Measurements from ENCODE around the gene PIP5KL1. TPM values are rescaled to one million over a fixed set of nuclear protein-coding genes. Genes with fewer than 3 reads are reported as not detected.

PIP5KL1 gene
- total RNA-seq, 1 experiment from 2014 or later: 21.9 TPM

DNA sequence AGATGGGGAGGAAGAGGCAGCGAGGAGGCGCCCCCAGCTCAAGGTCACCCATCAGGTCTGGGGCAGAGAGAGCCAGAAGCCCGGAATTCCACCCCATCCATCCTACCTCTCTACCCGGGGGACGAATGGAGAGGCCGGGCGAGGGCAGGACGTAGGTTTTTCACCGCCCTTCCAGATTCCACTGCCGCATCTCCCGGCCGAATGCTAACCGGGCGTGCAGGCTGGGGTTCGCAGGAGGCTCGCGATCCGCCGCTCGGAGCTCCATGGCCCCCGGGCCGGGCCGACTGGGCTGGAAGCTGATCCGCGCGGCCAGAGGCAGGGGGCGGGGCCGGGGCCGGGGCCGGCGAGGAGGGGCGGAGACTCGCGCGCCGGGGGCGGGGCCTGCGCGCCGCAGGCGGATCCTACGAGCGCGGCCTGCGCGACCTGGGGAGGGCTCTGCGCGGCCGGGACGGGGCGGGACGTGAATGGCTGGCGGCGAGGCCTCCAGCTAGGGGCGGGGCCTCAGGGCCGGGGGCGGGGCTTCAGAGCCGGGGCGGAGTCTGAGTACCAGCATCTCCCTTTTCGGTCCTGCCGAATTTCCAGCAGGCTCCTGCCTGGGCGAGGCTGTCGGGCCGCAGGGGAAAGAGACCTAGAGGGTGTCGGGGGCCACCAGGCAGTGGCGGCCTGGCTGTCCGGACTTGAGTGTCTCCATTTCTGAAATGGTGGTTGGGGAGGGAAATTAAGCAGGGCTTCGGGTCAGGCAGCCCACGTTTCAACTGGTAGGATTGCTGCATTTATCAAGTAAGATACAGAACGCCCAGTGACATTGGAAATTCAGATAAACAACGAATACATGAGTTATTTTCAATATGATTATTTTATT lies 13.6 kb downstream of the PIP5KL1 start, which contains the start of gene ST6GALNAC4:
Gene ST6GALNAC4, minus strand, starts transcription at position 322 of the 862 bp plus-strand sequence. CDS start 622 bp downstream, outside the sequence.
- BruUV-seq (replicated peaks): no TSS peak
- H3K36me3 ChIP-seq (ENCODE audit: low read depth): no peaks in the 10 kb centered on the region
- TF ChIP-seq CTCF (conservative IDR thresholded peaks at IDR 0.05): no peak
- no peak for TF ChIP-seq EZH2 (IDR thresholded peaks at IDR 0.05; ENCODE audit: low read depth)
- H3K27me3 ChIP-seq (ENCODE audit: insufficient read depth, low read depth): no peaks in the 10 kb centered on the region
- peaks cover 64% of the 10 kb centered on the region for H3K4me1 ChIP-seq (replicated peaks; ENCODE audit: insufficient read depth)
- H2AFZ ChIP-seq: peak within 1 kb of the TSS; percentile 85
- intact Hi-C loops (cut with micrococcal nuclease; ENCODE audit: unreplicated experiment): loop anchor here (5.0 kb wide), 2 partner anchors 130 to 415 kb away; partner anchors contain the start of gene CDK9
- ChIA-PET POLR2A (ENCODE audit: unreplicated experiment) (interaction anchor here (0.5 to 1.2 kb wide), 5 partner anchors 77 to 365 kb away, joined by 3 to 7 read pairs (median 3); partner anchors contain the start of gene NAIF1), CTCF (interaction anchor here (0.6 to 1.0 kb wide), 3 partner anchors 35 to 241 kb away, joined by 6 to 18 read pairs (median 6); no protein-coding TSS in a partner anchor)
- peak within 1 kb of the TSS; percentile 97 for H3K4me2 ChIP-seq
- peak within 1 kb of the TSS; percentile 97 for H3K27ac ChIP-seq
- DNase-seq: peak; percentile 61 to 95
- 0 out of 2 replicates have a peak, but pooled peaks cover 9% of the 10 kb centered on the region for H3K79me2 ChIP-seq (ENCODE audit: low read depth)
- H3K9me3 ChIP-seq (ENCODE audit: insufficient read depth, low read depth): no peaks in the 10 kb centered on the region
- H3F3A ChIP-seq (ENCODE audit: insufficient read depth, low read depth): peaks cover 35% of the 10 kb centered on the region
- no peaks in the 10 kb centered on the region for H3K9me2 ChIP-seq (ENCODE audit: insufficient read depth)
- no peaks in the 10 kb centered on the region for H4K20me1 ChIP-seq (ENCODE audit: insufficient read depth)
- peak within 1 kb of the TSS; percentile 92 for H3K4me3 ChIP-seq

GRCh38 chr9:127915801-127916719 lies 14.5 kb downstream of the PIP5KL1 start:
- peak overlapping the region; percentile 92 for H3K4me3 ChIP-seq
- no peak overlapping the region for H3K27ac ChIP-seq
- TSS peak; percentile 34 for BruUV-seq (replicated peaks)
- peaks cover 35% of the 10 kb centered on the region for H3F3A ChIP-seq (ENCODE audit: insufficient read depth, low read depth)
- no peaks in the 10 kb centered on the region for H4K20me1 ChIP-seq (ENCODE audit: insufficient read depth)
- CTCF ChIA-PET: interaction anchor here (0.6 to 1.0 kb wide), 3 partner anchors 35 to 242 kb away, joined by 6 to 18 read pairs (median 6); no protein-coding TSS in a partner anchor
- H3K27me3 ChIP-seq (ENCODE audit: insufficient read depth, low read depth): no peaks in the 10 kb centered on the region
- no peaks in the 10 kb centered on the region for H3K36me3 ChIP-seq (ENCODE audit: low read depth)
- H3K79me2 ChIP-seq (ENCODE audit: low read depth): 0 out of 2 replicates have a peak, but pooled peaks cover 9% of the 10 kb centered on the region
- no peak for TF ChIP-seq CTCF (conservative IDR thresholded peaks at IDR 0.05)
- no peak for TF ChIP-seq EZH2 (IDR thresholded peaks at IDR 0.05; ENCODE audit: low read depth)
- DNase-seq: no peak
- intact Hi-C loops (cut with micrococcal nuclease; ENCODE audit: unreplicated experiment): loop anchor here (5.0 kb wide), 2 partner anchors 129 to 414 kb away; partner anchors contain the start of gene CDK9
- H3K4me1 ChIP-seq (replicated peaks; ENCODE audit: insufficient read depth): peaks cover 55% of the 10 kb centered on the region
- H3K9me2 ChIP-seq (ENCODE audit: insufficient read depth): no peaks in the 10 kb centered on the region
- H2AFZ ChIP-seq: peak overlapping the region; percentile 85
- POLR2A ChIA-PET (ENCODE audit: unreplicated experiment): interaction anchor here (0.5 to 1.2 kb wide), 5 partner anchors 24 to 364 kb away, joined by 3 to 7 read pairs (median 4); partner anchors contain the start of gene NAIF1
- H3K9me3 ChIP-seq (ENCODE audit: insufficient read depth, low read depth): no peaks in the 10 kb centered on the region
- H3K4me2 ChIP-seq: peak overlapping the region; percentile 97

All from PC-9 (cell line).